ENCODE results near the gene ATP5MG. TPM values are rescaled to one million over a fixed set of nuclear protein-coding genes. Genes with fewer than 3 reads are reported as not detected.

ATP5MG gene
- total RNA-seq, 1 donor from 2014 or later = 207 TPM

GRCh38 chr11:118435290-118435892 lies 34.0 kb downstream of the ATP5MG start:
- TF ChIP-seq CTCF (conservative IDR thresholded peaks at IDR 0.05) = no peak
- DNase-seq (ENCODE audit: extremely low spot score, unreplicated experiment) = peak; percentile 86

GRCh38 chr11:118435893-118436624 lies 34.7 kb downstream of the ATP5MG start, which contains the start of gene KMT2A:
Gene KMT2A, plus strand, starts transcription at chr11:118436492. Its CDS starts 21 bp downstream, at chr11:118436513.
- TF ChIP-seq CTCF (conservative IDR thresholded peaks at IDR 0.05) = no peak
- Mint-ChIP-seq H3K36me3 (peaks cover 5% of the 10 kb centered on the region), H3K4me1 (ENCODE audit: unreplicated experiment) (peaks cover 27% of the 10 kb centered on the region), H3K4me3 (peak within 1 kb of the TSS; percentile 94), H3K27ac (peak within 1 kb of the TSS; percentile 94), H3K9me3 (no peaks in the 10 kb centered on the region), H3K27me3 (peaks cover 8% of the 10 kb centered on the region)
- peak; percentile 100 for DNase-seq (ENCODE audit: extremely low spot score, unreplicated experiment)

More at GRCh38 chr11:118435290-118435892, 34.0 kb downstream of the ATP5MG start:
- peak overlapping the region; percentile 87 for H3K27ac Mint-ChIP-seq
- H3K4me1 Mint-ChIP-seq (ENCODE audit: unreplicated experiment) = peaks cover 24% of the 10 kb centered on the region
- H3K36me3 Mint-ChIP-seq = peaks cover 4% of the 10 kb centered on the region
- peaks cover 8% of the 10 kb centered on the region for H3K27me3 Mint-ChIP-seq
- H3K4me3 Mint-ChIP-seq = peak overlapping the region; percentile 94
- no peaks in the 10 kb centered on the region for H3K9me3 Mint-ChIP-seq

GRCh38 chr11:118436639-118437207 lies 35.3 kb downstream of the ATP5MG start:
- Mint-ChIP-seq H3K4me1 (ENCODE audit: unreplicated experiment) (peaks cover 31% of the 10 kb centered on the region), H3K27me3 (peaks cover 8% of the 10 kb centered on the region), H3K4me3 (peak overlapping the region; percentile 92), H3K36me3 (peaks cover 7% of the 10 kb centered on the region), H3K9me3 (no peaks in the 10 kb centered on the region), H3K27ac (peak overlapping the region; percentile 94)
- no peak for TF ChIP-seq CTCF (conservative IDR thresholded peaks at IDR 0.05)
- DNase-seq (ENCODE audit: extremely low spot score, unreplicated experiment) = no peak

- TF ChIP-seq CTCF (conservative IDR thresholded peaks at IDR 0.05) = no peak
- no peak for DNase-seq (ENCODE audit: extremely low spot score, unreplicated experiment)
These were observed 36.1 kb downstream of the ATP5MG start for GRCh38 chr11:118437208-118438125.

GRCh38 chr11:118438314-118438931 lies 37.0 kb downstream of the ATP5MG start:
- Mint-ChIP-seq H3K27me3 (peaks cover 6% of the 10 kb centered on the region), H3K27ac (peak overlapping the region; percentile 94)

More at GRCh38 chr11:118437208-118438125, 36.1 kb downstream of the ATP5MG start:
- peaks cover 12% of the 10 kb centered on the region for H3K36me3 Mint-ChIP-seq
- no peaks in the 10 kb centered on the region for H3K9me3 Mint-ChIP-seq
- peak overlapping the region; percentile 94 for H3K27ac Mint-ChIP-seq
- H3K4me3 Mint-ChIP-seq = peak overlapping the region; percentile 92
- peaks cover 37% of the 10 kb centered on the region for H3K4me1 Mint-ChIP-seq (ENCODE audit: unreplicated experiment)
- peaks cover 6% of the 10 kb centered on the region for H3K27me3 Mint-ChIP-seq

More at GRCh38 chr11:118438314-118438931, 37.0 kb downstream of the ATP5MG start:
- peaks cover 12% of the 10 kb centered on the region for H3K36me3 Mint-ChIP-seq
- peak overlapping the region; percentile 92 for H3K4me3 Mint-ChIP-seq
- DNase-seq (ENCODE audit: extremely low spot score, unreplicated experiment) = no peak
- TF ChIP-seq CTCF (conservative IDR thresholded peaks at IDR 0.05) = no peak
- no peaks in the 10 kb centered on the region for H3K9me3 Mint-ChIP-seq
- peaks cover 46% of the 10 kb centered on the region for H3K4me1 Mint-ChIP-seq (ENCODE audit: unreplicated experiment)

Data from type B pancreatic cell (in vitro differentiated cells).